Lung (tissue), 12 donors: ENCODE measurements around the gene PTPRG. TPM values are rescaled to one million over a fixed set of nuclear protein-coding genes. Genes with fewer than 3 reads are reported as not detected.

Experiments
- ATAC-seq: fragments of 200-7000 bp; cut with Tn5 transposase; one replicate; pipeline ENCODE4 v1.9.1; 2020; ENCODE audit warnings: moderate number of reproducible peaks; ENCODE audit not compliant: insufficient read depth, low FRiP score
- DNase-seq, 3 donors: peaks; one replicate each; pipeline ENCODE4 v3.0.0-alpha.2; 2013 to 2017
- H3K27ac ChIP-seq, 2 donors: one replicate each; pipeline ENCODE4 v1.5.1; 2013; ENCODE audit warnings: mild to moderate bottlenecking in 2 of 2, moderate library complexity in 2 of 2, control low read depth in 1 of 2, inconsistent platforms in 1 of 2, low read depth in 1 of 2, low read length in 1 of 2
- H3K27me3 ChIP-seq, 3 donors: one replicate each; pipeline ENCODE4 v1.5.1; 2013; ENCODE audit warnings: low read length in 2 of 3; ENCODE audit not compliant: control insufficient read depth in 3 of 3, insufficient read depth in 3 of 3
- H3K36me3 ChIP-seq, 4 donors: one replicate each; pipeline ENCODE4 v1.5.1; 2013; ENCODE audit warnings: low read length in 4 of 4, mild to moderate bottlenecking in 1 of 4, moderate library complexity in 1 of 4; ENCODE audit not compliant: control insufficient read depth in 4 of 4, insufficient read depth in 4 of 4
- H3K4me1 ChIP-seq, 5 donors: one replicate each; pipeline ENCODE4 v1.5.1; 2013; ENCODE audit warnings: low read length in 5 of 5, mild to moderate bottlenecking in 2 of 5, moderate library complexity in 1 of 5; ENCODE audit not compliant: control insufficient read depth in 5 of 5, insufficient read depth in 5 of 5
- H3K4me3 ChIP-seq: one replicate; pipeline ENCODE4 v1.5.1; 2013; ENCODE audit warnings: mild to moderate bottlenecking, control low read depth, moderate library complexity
- H3K9ac ChIP-seq, 2 donors: one replicate each; pipeline ENCODE4 v1.5.1; 2013; ENCODE audit warnings: low read length in 2 of 2, control low read depth in 1 of 2; ENCODE audit not compliant: insufficient read depth in 1 of 2
- H3K9me3 ChIP-seq, 4 donors: one replicate each; pipeline ENCODE4 v1.5.1; 2013; ENCODE audit warnings: low read length in 3 of 4, mild to moderate bottlenecking in 1 of 4, moderate library complexity in 1 of 4; ENCODE audit not compliant: control insufficient read depth in 4 of 4, insufficient read depth in 3 of 4
- CTCF ChIP-seq: IDR thresholded peaks from 2 replicates; pipeline ENCODE4 v1.5.1; 2012; ENCODE audit warnings: mild to moderate bottlenecking; ENCODE audit errors: control extremely low read depth, extremely low read depth
- WGBS, 2 donors: extraction: QIAGEN DNeasy Blood & Tissue Kit; methylation state at CpG; one replicate each; pipeline ENCODE4 v1.1.7; 2013; 5-methylcytosine and 5-hydroxymethylcytosine counted together
- polyA plus RNA-seq, 2 donors: library from polyadenylated mRNA; stranded (reverse); fragments of 200-250 nt; gene quantifications; one replicate each; pipeline ENCODE4 v1.2.1, GENCODE V29; 2013
- total RNA-seq, 2 donors: library from RNA; depleted of rRNA in 1 of 2; stranded (reverse); fragments of >200 nt in 1 of 2; gene quantifications; one replicate each; pipeline ENCODE4 v1.2.1, GENCODE V29; 2014 to 2021
- donor health status: control.
- donor health status: control.
- donor health status: Bipolar disorder and iron deficiency.
- donor health status: healthy.
- donor health status: DM: yes; HTN: yes; CAD: no.

PTPRG gene
- total and polyA plus RNA-seq, 4 donors, result 8.5 to 131 (median 75.9) TPM

- no peak for TF ChIP-seq CTCF
- Histone ChIP-seq H3K27ac (no peak overlapping the region), H3K27me3 (no peaks in the 10 kb centered on the region), H3K9ac (no peak overlapping the region), H3K4me3 (no peak overlapping the region), H3K36me3 (no peaks in the 10 kb centered on the region), H3K4me1 (peaks cover 0 to 18% (median 11%) of the 10 kb centered on the region in 5 donors), H3K9me3 (no peaks in the 10 kb centered on the region)
- 85% methylated on average over 3 of the region's 3 CpGs; no CpG with 5 or more reads in 1 of the 2 donors for WGBS, 2 donors
- ATAC-seq, result no peak
- DNase-seq, result no peak
Measured at GRCh38 chr3:61680617-61681016, 119.2 kb downstream of the PTPRG start.

GRCh38 chr3:61681636-61682035 lies 120.3 kb downstream of the PTPRG start:
- Histone ChIP-seq H3K9ac (no peak overlapping the region), H3K4me3 (no peak overlapping the region), H3K36me3 (no peaks in the 10 kb centered on the region), H3K27ac (no peak overlapping the region), H3K27me3 (no peaks in the 10 kb centered on the region), H3K4me1 (peaks cover 0 to 21% (median 15%) of the 10 kb centered on the region in 5 donors), H3K9me3 (no peaks in the 10 kb centered on the region)
- DNase-seq, result no peak
- WGBS, 2 donors, result 93 to 96% methylated on average over 5 of the region's 5 CpGs
- no peak for ATAC-seq
- TF ChIP-seq CTCF, result no peak

GRCh38 chr3:61682671-61683548 lies 121.5 kb downstream of the PTPRG start:
- TF ChIP-seq CTCF, result no peak
- Histone ChIP-seq H3K9ac (no peak overlapping the region), H3K27me3 (no peaks in the 10 kb centered on the region), H3K36me3 (no peaks in the 10 kb centered on the region), H3K9me3 (no peaks in the 10 kb centered on the region), H3K4me3 (no peak overlapping the region), H3K4me1 (peaks cover 0 to 25% (median 16%) of the 10 kb centered on the region in 5 donors), H3K27ac (no peak overlapping the region)
- DNase-seq (no peak), ATAC-seq (no peak)
- 81 to 85% methylated on average over 10 of the region's 10 CpGs for WGBS, 2 donors
